Measurements from ENCODE around the gene G6PC1. TPM values are rescaled to one million over a fixed set of nuclear protein-coding genes. Genes with fewer than 3 reads are reported as not detected.
"Not testable (repeated sequence)": the region's sequence is repeated elsewhere in the genome, so short reads cannot be mapped to it uniquely, and the experiment has no call there.

The G6PC1 gene
- total and polyA plus RNA-seq, 2 of the 4 experiments (the other 2 are of a cell fraction): not detected

DNA sequence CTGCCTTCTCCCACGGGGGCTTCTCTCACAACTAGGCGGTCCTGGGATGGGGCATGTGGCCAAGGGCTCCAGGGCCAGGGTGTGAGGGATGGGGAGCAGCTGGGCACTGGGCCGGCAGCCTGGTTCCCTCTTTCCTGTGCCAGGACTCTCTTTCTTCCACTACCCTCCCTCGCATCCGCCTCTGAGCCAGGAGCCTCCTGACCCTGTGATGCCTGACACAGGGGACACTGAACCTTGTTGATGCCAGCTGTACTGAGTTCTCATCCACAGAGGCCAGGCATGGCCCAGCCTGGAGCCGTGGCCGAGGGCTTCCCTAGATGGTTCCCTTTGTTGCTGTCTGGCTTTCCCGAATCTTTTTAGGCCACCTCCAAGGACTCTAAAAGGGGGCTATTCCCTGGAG lies 44.1 kb upstream of the G6PC1 start:
- H3K18ac ChIP-seq (ENCODE audit: low read depth, low read length); intact Hi-C loops (cut with micrococcal nuclease); H3K23ac ChIP-seq (ENCODE audit: low read depth, low read length): not testable (repeated sequence)

More for the DNA sequence above, 44.1 kb upstream of the G6PC1 start:
- H3K56ac ChIP-seq (ENCODE audit: extremely low read depth, insufficient read depth, low read length); H3K4ac ChIP-seq (ENCODE audit: low read depth, low read length); H3K27ac ChIP-seq (ENCODE audit: insufficient read depth, low read length); H2BK5ac ChIP-seq (ENCODE audit: low read depth, low read length, poor library complexity, severe bottlenecking); H3K79me1 ChIP-seq (ENCODE audit: low read depth in 1 of 2, low read length in 2 of 2); H3K14ac ChIP-seq (replicated peaks; ENCODE audit: low read depth, low read length); H3K9me3 ChIP-seq (ENCODE audit: control insufficient read depth, insufficient read depth, low read length); BruUV-seq (replicated peaks); H2AK9ac ChIP-seq (replicated peaks; ENCODE audit: low read depth, low read length, poor library complexity); H2BK20ac ChIP-seq (ENCODE audit: low read depth, low read length); DNase-seq; H2BK120ac ChIP-seq (ENCODE audit: low read depth, low read length); H2AK5ac ChIP-seq (ENCODE audit: low read depth, low read length); ATAC-seq (ENCODE audit: low read depth); POLR2A ChIA-PET (ENCODE audit: unreplicated experiment); H3K9me1 ChIP-seq (ENCODE audit: insufficient read depth, low read length); H2BK15ac ChIP-seq (ENCODE audit: low read depth, low read length); H4K91ac ChIP-seq (ENCODE audit: insufficient read depth, low read depth, low read length); H3K9ac ChIP-seq (ENCODE audit: low read depth, low read length); H4K8ac ChIP-seq (ENCODE audit: low read depth in 2 of 2, low read length in 2 of 2); H3K4me3 ChIP-seq (ENCODE audit: insufficient read depth, low read depth, low read length); dilution Hi-C loops (cut with HindIII; ENCODE audit: low sequenced_read_pairs, unreplicated experiment); H4K20me1 ChIP-seq (ENCODE audit: insufficient read depth, low read length); H4K5ac ChIP-seq (ENCODE audit: low read depth, low read length); H2AFZ ChIP-seq (replicated peaks; ENCODE audit: low read length, poor library complexity); H3K4me1 ChIP-seq (ENCODE audit: control insufficient read depth, insufficient read depth, low read length); CTCF ChIA-PET; in situ Hi-C loops (cut with MboI; ENCODE audit: low sequenced_read_pairs); H3K4me2 ChIP-seq (ENCODE audit: low read depth, low read length); H3K36me3 ChIP-seq (ENCODE audit: control insufficient read depth, insufficient read depth, low read length): not testable (repeated sequence)
- WGBS, 2 experiments (ENCODE audit: extremely low coverage in 2 of 2, insufficient read length in 1 of 2): no CpG with 5 or more reads among the region's 8 CpGs
- peaks cover 20% of the 10 kb centered on the region for H3K27me3 ChIP-seq (ENCODE audit: control insufficient read depth, insufficient read depth, low read length)
